GM19043 (cell line): ENCODE results near the gene ZNF423.

Experiments used
- ATAC-seq: cut with Tn5 transposase; IDR thresholded peaks from one replicate; pipeline ENCODE4 v1.9.1; 2021; ENCODE audit warnings: low read depth; ENCODE audit not compliant: unreplicated experiment

ZNF423 gene

GRCh38 chr16:49617710-49618330 lies 238.1 kb downstream of the ZNF423 start:
- no peak for ATAC-seq

- no peak for ATAC-seq
Observed at GRCh38 chr16:49617016-49617629, 238.8 kb downstream of the ZNF423 start.

- ATAC-seq = no peak
Observed at GRCh38 chr16:49615576-49615975, 240.3 kb downstream of the ZNF423 start.

DNA sequence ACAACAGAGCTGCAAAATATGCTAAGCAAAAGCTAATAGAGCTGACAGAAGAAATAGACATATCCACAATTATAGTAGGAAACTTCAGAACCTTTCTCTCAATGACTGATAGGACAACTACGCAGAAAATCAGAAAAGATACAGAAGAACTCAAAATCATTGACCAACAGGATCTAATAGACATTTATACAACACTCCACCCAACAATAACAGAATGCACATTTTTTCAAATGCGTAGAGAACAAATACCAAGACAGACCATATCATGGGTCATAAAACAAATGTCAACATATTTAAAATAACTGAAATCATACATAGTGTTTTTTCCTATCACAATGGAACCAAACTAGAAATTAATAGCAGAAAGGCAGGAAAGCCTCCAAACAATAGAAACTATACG lies 244.9 kb downstream of the ZNF423 start:
- no peak for ATAC-seq

GRCh38 chr16:49608779-49609178 lies 247.1 kb downstream of the ZNF423 start:
- no peak for ATAC-seq

GRCh38 chr16:49608098-49608497 lies 247.8 kb downstream of the ZNF423 start:
- no peak for ATAC-seq

DNA sequence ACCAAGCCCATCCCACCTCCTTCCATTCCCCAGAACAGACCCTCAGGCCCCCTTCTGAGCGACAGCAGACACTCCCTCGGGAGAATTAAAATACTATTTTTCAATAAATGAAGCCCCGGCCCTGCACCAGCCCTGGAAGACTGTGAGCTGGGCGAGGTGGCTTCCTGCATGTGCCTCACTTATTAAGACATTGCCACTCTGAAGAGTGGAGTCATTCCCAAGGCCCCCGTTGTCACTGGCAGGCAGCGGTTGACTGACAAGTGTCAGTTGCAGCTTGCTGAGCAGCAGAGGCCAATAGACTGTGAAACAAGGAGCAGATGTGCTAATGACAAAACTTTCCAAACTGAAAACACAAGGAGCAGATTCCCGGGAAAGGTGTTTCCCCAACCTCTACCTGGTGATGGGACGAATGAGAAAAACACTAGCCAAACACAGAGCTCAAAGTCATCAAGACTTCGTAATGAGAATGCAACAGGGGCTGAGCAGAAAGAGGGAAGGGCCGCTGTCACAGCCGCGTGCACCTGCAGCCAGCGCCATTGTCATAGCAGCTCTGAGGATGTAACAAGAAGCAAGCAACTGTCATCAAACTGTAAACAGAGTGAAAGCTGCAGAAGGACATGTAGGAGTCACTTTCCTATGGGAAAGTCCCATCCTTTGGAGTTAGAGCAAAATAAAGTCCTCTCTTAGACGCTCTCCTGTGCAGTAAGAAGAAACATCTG lies 250.2 kb downstream of the ZNF423 start:
- ATAC-seq = no peak

- no peak for ATAC-seq
Observed at GRCh38 chr16:49604602-49605001, 251.3 kb downstream of the ZNF423 start.

GRCh38 chr16:49603956-49604355 lies 252.0 kb downstream of the ZNF423 start:
- no peak for ATAC-seq

DNA sequence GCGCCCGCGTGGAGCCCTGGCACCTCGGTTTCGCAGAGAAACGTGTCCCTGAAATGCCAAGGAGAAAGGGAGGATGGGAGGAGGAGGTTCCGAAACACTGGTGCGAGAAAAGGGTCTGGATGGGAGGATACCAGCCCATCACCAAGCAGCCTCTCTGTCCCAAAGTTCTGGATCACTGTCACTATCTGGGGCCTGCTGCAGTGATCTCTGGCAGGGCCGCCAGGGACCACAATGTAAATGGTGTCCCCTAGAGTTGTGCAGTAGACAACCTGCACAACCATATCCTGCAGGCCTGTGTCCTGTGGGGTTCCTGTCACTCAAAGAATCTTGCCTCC lies 253.0 kb downstream of the ZNF423 start:
- no peak for ATAC-seq

DNA sequence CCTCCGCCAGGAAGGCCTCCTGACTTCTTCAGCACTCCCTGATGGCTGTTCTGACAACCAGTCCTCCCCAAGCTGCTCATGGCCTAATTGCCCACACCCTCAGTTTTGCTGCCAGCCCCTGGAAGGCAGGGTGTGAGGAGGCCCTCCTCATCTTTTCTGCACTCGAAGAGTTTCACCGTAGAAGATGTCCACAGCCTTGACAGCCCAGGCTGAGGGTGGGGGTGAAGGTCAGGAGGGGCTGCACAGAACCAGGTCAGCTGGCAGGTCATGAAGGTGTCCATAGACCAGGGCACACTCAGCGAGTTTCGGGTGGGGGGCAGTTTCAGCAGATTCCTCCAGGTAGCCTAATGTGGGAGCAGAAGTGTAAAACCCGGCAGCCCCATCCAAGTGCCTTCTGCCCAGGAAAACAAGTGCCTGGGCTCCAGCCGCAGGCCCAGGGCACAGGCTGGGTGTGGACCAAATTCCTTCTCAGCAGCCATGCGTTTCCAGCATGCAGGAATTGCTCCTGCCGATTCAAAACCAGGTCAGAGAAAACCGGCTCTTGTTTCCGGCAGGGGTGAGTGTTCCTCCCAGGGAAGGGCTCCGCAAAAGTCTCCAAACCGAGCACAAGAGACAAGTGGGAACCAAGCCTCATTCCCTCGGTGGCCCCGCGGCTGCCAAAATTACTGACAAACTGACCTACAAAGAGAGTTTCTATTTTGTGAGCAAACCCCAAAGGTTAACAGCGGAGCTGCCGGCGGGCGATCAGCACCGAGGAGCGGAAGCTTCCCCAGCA lies 253.5 kb downstream of the ZNF423 start:
- ATAC-seq = no peak

GRCh38 chr16:49601576-49601975 lies 254.3 kb downstream of the ZNF423 start:
- ATAC-seq = no peak

- no peak for ATAC-seq
Observed at GRCh38 chr16:49600976-49601375, 254.9 kb downstream of the ZNF423 start.

DNA sequence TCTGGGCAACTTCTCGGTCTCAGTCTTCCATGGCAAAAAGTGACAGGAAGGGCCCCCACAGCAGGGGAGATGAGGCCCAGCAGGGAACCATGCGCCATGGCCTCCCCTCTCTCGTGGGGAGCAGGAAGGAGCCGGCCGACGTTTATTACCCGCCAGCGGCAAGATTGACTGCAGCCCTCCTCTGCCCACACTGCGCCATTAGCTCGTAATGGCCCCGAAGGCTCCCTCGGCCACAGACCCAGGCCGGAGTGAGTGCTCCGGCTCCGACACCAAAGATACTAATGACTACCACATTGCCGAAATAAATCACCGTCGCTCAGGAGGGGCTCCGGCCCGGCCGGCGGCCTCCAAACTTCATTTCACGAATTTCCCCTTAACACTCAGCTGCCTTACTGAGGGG lies 255.4 kb downstream of the ZNF423 start:
- ATAC-seq = no peak

DNA sequence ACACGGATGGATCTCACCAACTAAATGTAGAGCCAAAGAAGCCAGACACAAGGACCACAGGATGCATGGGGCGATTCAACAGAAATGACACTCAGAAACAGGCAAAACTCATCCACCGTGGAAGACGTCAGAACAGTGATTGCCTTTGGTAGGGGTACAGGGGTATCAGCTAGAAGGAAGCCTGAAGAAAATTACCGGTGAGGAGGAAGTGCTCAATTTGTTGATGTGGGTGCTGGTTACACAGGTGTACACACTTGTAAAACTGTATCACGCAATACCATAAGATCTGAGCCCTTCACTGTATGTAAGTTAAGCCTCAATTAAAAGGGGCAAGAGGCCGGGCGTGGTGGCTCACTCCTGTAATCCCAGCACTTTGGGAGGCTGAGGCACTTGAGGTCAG lies 256.2 kb downstream of the ZNF423 start:
- ATAC-seq = no peak

DNA sequence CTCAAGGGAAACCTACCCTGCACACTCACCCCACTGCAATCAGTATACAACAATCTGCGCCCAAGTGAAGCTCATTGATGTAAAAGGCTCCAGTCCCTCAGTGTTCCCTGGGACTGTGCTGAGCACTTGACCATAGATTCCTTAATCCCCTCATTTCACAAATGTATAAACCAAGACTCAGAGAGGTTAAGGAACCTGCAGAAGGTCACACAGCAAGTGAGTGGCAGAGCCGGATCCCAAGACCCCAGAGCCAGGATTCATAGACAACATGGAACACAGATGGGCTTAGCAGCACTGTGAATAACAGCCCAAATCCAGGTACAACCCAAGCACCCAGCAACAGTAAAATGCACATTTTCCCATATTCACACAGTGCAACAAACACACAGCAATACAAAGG lies 256.6 kb downstream of the ZNF423 start:
- no peak for ATAC-seq

- ATAC-seq = no peak
Observed at GRCh38 chr16:49598383-49599170, 257.3 kb downstream of the ZNF423 start.

DNA sequence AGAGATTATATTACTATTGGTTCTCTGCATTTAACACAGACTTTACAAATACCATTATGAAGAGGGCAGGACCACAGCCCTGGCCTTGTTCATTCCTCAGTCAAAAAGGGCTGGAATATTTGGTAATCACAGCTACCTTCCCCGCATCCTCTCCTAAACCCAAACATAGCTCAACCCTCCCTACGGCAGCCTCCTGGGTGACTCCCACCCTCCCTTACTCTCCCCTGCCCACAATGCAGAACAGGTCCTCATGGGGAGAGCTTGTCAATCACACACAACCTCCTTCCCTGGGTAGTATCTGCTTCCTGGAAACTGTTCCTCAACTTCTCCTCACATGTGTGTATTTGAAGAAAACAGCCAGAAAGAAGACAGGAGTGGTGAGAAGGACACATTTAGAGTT lies 258.1 kb downstream of the ZNF423 start:
- no peak for ATAC-seq

- no peak for ATAC-seq
Observed at GRCh38 chr16:49596648-49597291, 259.1 kb downstream of the ZNF423 start.

GRCh38 chr16:49596068-49596467 lies 259.8 kb downstream of the ZNF423 start:
- no peak for ATAC-seq
